GM20000 (cell line): Measurements from ENCODE around the gene FAM3A.

Experiments used
- DNase-seq: peaks from one replicate; pipeline ENCODE4 v3.0.0; 2012; ENCODE audit warnings: low spot score
- TF ChIP-seq, protein P1 (sequence below): IDR thresholded peaks from 2 replicates; pipeline ENCODE4 v1.5.1; 2012; ENCODE audit warnings: mild to moderate bottlenecking, control low read depth; ENCODE audit errors: extremely low read depth, missing control alignments

The FAM3A gene

DNA sequence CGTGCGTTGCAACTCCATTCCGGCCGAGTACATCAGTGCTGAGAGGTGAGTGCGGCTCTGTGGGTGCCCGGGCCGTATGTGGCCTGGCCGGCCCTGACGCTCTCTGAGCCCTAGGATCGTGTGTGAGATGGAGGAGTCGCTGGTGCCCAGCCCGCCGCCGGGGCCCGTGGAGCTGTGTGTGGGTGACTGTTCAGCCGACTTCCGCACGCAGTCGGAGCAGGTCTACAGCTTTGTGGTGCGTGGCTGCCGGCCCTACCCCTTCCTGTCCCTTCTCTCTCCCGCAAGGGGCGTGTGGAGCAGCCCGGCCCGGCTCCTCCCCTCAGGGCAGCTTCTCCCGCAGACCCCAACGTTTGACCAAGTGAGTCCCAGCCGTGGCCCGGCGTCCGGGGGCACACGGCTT is 50.0 kb downstream of the FAM3A start:
- TF ChIP-seq, protein P1, sequence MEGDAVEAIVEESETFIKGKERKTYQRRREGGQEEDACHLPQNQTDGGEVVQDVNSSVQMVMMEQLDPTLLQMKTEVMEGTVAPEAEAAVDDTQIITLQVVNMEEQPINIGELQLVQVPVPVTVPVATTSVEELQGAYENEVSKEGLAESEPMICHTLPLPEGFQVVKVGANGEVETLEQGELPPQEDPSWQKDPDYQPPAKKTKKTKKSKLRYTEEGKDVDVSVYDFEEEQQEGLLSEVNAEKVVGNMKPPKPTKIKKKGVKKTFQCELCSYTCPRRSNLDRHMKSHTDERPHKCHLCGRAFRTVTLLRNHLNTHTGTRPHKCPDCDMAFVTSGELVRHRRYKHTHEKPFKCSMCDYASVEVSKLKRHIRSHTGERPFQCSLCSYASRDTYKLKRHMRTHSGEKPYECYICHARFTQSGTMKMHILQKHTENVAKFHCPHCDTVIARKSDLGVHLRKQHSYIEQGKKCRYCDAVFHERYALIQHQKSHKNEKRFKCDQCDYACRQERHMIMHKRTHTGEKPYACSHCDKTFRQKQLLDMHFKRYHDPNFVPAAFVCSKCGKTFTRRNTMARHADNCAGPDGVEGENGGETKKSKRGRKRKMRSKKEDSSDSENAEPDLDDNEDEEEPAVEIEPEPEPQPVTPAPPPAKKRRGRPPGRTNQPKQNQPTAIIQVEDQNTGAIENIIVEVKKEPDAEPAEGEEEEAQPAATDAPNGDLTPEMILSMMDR: no peak
- DNase-seq: no peak

DNA sequence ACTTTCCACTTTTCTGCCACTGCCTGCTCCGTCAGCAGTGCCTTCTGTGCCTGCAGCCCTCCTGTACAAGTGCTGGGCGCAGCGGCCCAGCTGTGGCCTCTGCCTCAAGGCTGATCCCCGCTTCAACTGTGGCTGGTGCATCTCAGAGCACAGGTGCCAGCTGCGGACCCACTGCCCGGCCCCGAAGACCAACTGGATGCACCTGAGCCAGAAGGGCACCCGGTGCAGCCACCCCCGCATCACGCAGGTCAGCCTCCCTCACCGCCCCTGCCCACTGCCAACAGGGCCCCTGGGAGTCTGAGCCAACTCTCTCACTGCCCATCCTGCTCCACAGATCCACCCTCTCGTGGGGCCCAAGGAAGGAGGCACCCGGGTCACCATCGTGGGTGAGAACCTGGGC is 50.4 kb downstream of the FAM3A start:
- TF ChIP-seq, protein P1: no peak
- no peak for DNase-seq

DNA sequence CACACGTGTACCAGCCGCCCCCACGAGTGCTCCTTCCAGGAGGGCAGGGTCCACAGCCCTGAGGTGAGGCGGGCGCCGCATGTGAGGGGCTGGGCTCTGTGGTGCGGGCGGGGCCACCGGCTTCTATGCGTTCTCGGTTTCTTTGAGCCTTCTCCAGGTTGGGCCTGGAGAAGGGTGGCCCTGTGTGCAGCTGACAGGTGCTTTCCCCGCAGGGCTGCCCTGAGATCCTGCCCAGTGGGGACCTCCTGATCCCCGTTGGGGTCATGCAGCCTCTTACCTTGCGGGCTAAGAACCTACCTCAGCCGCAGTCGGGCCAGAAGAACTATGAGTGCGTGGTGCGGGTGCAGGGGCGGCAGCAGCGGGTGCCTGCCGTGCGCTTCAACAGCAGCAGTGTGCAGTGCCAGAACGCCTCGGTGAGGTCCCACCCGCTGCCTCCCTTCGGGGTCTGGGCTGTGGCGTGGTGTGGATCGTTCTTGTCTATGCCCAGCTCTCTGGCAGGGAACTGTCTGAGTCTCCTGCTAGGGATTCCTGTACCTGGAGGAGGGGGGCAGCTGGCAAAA is 51.1 kb downstream of the FAM3A start:
- TF ChIP-seq, protein P1: no peak
- no peak for DNase-seq

DNA sequence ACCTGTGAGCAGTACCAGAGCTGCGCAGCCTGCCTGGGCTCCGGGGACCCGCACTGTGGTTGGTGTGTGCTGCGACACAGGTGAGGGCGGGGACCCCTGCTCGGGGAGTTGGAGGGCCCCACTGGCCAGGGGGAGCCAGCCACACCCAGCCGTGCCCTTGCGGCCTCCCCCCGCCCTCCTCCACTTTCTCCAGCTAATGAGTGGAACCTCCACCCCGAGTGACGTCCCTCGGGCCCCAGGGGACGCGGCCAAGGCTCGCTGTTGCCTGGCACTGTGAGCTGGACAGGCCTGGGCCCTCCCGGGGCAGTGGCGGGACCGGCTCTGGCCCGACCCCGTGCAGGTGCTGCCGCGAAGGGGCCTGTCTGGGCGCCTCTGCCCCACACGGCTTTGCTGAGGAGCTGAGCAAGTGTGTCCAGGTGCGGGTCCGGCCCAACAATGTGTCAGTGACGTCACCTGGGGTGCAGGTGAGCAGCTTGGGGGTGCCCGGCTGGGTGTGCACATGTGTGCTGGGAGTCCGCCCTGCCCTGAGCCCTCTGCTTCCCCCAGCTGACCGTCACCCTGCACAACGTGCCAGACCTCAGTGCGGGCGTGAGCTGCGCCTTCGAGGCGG is 52.3 kb downstream of the FAM3A start:
- DNase-seq: no peak
- TF ChIP-seq, protein P1: no peak

DNA sequence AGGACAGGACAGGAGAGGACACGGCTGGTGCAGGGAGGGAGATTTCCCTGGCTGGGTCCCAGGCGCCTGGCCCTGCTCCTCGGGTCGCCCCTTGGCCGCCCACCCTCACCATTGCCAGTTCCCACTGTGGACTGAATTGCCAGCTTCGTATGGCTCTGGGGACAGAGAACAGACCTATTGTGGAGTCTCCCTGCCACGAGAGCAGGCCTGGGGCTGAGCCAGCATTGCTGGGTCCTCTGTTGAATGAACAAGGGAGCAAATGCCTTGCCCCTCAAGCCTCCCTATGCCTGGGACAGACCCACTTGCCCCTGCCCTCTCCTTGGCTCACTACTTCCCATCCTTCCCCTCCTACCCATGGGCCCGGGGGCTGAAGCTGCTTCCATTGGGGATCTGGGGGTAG is 53.6 kb downstream of the FAM3A start:
- DNase-seq: no peak
- TF ChIP-seq, protein P1: no peak

DNA sequence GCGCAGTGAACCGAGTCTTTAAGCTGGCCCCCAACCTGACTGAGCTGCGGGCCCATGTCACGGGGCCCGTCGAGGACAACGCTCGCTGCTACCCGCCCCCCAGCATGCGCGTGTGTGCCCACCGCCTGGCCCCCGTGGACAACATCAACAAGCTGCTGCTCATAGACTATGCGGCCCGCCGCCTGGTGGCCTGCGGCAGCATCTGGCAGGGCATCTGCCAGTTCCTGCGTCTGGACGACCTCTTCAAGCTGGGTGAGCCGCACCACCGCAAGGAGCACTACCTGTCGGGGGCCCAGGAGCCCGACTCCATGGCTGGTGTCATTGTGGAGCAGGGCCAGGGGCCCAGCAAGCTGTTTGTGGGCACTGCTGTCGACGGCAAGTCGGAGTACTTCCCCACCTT is 55.7 kb downstream of the FAM3A start:
- DNase-seq: no peak

DNA sequence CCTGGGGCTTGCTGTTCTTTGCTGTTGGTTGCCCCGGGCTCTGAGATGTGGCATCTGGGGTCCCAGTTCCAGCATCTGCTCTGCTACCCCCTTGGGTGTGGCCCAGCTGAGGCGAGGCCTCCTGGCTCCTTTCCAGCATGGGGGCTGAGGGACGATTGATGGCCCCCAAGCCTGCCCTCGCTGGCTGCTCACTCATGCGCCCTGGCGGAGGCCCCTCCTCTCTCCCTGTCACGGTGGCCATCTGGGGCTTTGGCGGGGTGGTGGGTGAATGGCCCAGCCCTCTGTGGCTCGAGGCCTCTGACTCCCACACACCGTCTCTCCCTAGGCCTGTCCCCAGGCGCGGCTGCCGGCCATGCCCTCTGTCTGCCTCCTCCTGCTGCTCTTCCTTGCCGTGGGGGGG is 56.2 kb downstream of the FAM3A start:
- DNase-seq: no peak

More for the DNA sequence above, 55.7 kb downstream of the FAM3A start:
- TF ChIP-seq, protein P1: no peak

More for the DNA sequence above, 56.2 kb downstream of the FAM3A start:
- TF ChIP-seq, protein P1: no peak
